NK-92 (cell line): ENCODE data around the gene OFD1.

Source experiments
- DNase-seq: peaks from one replicate; lab custom pipeline; 2025; ENCODE audit not compliant: unreplicated experiment; lab: John Stamatoyannopoulos, UW

Gene OFD1, protein sequence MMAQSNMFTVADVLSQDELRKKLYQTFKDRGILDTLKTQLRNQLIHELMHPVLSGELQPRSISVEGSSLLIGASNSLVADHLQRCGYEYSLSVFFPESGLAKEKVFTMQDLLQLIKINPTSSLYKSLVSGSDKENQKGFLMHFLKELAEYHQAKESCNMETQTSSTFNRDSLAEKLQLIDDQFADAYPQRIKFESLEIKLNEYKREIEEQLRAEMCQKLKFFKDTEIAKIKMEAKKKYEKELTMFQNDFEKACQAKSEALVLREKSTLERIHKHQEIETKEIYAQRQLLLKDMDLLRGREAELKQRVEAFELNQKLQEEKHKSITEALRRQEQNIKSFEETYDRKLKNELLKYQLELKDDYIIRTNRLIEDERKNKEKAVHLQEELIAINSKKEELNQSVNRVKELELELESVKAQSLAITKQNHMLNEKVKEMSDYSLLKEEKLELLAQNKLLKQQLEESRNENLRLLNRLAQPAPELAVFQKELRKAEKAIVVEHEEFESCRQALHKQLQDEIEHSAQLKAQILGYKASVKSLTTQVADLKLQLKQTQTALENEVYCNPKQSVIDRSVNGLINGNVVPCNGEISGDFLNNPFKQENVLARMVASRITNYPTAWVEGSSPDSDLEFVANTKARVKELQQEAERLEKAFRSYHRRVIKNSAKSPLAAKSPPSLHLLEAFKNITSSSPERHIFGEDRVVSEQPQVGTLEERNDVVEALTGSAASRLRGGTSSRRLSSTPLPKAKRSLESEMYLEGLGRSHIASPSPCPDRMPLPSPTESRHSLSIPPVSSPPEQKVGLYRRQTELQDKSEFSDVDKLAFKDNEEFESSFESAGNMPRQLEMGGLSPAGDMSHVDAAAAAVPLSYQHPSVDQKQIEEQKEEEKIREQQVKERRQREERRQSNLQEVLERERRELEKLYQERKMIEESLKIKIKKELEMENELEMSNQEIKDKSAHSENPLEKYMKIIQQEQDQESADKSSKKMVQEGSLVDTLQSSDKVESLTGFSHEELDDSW

DNA sequence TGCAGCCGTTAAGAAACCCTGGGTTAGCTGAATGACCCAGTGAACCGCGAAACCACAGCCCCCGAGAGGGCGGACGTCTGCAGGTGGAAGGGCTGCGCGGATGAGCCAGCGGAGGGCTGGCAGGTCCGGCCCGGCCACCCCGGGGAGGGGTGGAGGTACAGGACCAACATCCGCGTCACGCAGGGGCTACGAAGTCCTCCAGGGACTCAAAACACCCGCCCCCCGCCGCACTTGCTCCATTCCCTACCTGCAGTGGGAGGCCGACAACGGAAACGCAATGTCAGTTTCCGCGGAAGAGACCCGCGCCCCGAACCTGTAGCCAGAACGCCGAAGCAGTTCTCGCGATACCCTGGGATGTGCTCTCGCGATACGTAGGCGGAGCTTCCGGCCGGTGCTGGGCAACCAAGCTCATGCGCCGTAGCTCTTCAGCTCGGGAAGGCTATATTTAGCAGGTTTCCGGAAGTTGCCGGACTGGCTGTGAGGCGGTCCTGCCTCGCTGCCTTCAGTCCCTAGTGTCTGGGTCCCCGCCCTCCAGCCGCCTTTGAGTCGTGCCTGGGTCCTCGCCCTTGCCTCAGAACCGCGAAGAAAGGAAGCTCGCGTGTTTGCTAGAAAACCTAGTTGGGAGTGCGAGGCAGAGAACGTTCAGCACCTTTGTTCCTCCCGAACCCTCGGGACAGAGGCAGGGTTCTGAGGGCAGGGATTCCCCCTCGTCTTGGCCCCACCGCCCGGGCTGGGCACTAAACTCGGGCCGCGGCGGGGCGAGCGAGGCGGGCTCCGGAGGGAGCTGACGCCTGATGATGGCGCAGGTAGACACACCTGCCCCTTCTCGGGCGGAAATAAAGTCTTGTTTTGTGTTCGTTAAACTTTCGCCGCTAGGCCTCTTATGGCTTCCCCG lies at the start of gene OFD1, which contains the start of gene TRAPPC2:
Gene OFD1 (plus strand): TSS at position 471 of the 895 bp plus-strand sequence. CDS start 324 bp downstream, at position 795.
Gene TRAPPC2 (minus strand): TSS at position 343 of the 895 bp plus-strand sequence. CDS start 14,657 bp downstream, outside the sequence.
- peak; percentile 47 for DNase-seq

DNA sequence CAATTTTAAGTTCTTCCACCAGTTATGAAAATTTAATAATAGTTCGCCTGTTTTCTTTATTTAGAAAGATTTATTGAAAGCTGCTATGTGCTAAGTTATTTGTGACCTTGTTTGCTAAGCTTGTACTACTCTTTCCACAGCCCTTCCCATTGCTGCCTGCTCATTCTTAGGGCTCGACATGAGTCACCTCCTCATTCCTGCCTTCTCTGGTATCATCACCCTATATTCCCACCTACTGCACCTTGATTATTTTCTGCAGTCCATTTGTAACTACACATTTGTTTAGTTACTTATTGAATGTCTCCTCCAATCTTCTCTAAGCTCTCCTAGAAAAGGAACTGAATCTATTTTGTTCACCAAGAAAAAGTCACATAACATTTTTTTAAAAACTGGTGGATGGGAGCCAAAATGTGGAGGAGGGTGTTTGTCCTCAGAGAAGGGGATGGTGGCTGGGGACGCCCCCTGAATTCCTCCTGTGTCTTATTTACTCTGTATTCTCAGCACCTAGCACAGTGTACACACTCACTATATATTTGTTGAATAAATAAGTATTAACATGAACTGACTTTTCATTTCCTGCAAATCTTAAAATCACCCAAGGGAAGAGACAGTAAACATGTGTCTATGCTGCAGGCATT lies 49.3 kb upstream of the OFD1 start:
- no peak for DNase-seq

DNA sequence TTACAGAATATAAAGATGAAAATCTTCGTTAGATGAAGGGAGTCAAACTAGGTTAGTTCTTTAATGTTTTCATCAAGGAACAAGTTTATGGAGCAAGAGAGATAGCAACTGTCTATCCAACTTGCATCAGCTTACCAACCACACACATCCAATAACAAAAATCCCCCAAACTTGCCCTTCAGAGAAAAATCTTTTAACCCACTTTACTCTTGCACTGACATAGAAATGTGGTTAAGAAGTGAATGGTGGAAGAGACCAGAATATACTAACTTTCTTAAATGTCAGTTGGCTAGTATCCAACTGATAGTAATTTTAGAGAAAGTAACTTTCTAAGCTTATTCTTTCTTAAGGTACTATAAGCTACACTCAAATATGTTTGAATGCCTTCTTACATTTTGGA lies 47.3 kb upstream of the OFD1 start:
- no peak for DNase-seq

DNA sequence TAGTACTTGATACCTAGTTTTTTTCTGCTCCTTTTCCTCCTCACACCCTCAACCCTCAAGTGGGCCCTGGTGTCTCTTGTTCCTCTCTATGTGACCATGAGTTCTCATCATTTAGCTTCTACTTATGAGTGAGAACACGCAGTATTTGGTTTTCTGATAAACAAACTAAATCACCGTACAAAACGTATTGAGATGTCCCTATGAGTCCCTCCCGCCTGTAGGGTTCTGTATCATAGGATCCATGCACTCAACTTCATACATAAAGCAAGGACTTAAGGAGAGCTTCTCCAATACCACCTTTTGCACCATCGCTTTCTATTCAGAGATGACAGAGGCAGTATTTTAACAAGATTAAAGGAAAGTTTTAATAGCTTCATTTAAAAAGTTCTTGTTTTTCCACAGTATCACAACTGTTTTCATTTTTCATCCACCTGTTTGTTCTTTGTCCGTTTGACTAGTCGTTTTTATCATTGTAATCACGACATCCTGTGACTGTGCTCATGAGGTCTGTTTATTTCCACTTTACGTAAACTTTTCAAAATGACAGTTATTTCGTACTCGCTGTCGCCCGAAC lies 46.1 kb upstream of the OFD1 start:
- DNase-seq = no peak

DNA sequence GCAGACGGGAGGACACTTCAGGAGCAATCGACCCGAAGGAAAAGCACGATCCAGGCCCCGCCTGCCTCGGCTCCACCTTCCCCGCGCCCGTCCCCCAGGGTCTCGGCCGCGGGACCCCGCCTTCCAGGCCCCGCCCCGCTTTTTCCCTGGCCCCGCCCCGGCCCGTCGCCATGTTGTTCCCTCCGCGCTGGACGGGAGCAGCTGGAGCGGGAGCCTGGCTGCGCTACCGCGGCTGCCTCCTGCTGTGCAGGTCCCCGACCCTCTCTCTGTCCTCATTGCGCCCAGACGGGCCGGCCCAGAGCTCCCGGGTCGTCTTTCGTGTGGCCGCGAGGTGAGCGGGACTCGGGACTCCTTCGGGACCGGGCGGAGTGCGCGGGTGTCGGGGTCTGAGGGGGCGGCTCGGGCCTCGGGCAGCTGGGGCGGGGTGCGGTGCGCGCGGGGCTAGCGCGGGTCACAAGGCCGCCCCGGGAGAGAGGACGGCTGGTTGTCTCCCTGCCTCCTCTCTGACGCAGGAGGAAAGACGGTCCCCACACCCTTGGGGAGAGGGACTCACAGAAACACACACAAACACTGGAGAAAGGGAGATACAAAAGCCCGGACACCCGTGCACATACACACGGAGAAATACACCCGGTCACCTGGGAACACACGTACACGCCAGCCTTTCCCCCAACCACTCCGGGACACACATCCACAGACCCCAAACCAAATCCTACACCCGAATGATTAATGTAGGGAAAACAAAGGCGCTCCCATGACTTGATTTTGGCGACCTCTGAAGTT lies 45.4 kb upstream of the OFD1 start, which contains the start of gene RAB9A:
Gene RAB9A (plus strand): TSS at position 171 of the 783 bp plus-strand sequence. CDS start 19,619 bp downstream, outside the sequence.
- DNase-seq = peak; percentile 2

DNA sequence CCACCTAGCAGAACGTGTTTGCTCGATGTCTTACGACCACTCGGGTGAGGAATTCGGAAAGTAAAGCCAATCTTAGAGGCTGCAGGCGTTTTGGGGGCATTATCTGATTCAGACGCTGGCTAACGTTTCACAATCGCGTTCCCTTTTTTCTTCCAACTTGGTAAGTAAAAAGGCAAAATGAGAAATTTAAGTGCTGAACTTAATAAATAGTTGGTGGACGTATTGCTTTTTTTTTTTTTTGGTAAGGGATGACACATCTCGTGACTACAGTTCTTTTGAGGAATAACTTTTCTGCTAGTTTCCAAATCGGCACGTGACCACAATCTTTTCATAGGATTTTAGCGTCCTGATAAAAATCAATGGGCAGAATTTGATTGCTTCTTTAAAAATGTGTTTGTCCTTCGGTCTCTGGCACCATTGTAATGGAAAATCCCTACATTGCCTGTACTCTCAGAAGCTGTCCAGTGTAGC lies 44.8 kb upstream of the OFD1 start:
- DNase-seq = no peak

DNA sequence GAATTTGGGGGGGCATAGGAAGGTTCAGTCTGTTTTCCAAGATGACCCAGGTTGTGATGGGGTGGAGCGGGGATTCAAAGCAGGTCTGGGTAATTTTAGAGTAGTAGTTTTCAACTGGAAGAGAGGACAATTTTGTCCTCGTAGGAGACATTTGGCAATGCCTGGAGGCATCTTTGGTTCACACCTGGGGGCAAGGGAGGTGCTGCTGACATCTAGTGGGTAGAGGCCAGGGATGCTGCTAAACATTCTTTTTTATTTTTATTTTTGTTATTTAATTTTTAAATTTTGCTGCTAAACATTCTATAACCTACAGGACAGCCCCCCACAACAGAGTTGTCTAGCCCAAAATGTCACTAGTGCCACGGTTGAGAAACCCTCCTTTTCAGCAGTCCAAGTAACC lies 43.7 kb upstream of the OFD1 start:
- DNase-seq = no peak

DNA sequence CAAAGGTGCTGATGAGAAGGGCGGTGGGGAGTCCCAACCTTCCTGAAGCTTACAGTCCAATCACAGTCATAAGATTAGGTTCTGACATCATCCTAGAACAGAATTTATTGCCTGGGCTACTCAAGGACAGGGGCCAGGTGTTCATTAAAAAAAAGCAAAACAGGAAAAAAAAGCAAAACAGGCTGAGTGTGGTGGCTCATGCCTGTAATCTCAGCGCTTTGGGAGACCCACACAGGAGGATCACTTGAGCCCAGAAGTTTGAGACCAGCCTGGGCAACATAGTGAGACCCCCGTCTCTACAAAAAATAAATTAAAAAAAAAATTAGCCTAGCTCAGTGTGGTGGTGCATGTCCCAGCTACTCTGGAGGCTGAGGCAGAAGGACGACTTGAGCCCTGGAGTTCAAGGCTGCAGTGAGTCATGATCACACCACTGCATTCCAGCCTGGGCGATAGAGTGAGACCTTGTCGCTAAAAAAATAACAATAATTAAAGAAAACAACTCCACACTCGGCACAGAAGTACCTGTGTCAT lies 42.6 kb upstream of the OFD1 start:
- DNase-seq = no peak

DNA sequence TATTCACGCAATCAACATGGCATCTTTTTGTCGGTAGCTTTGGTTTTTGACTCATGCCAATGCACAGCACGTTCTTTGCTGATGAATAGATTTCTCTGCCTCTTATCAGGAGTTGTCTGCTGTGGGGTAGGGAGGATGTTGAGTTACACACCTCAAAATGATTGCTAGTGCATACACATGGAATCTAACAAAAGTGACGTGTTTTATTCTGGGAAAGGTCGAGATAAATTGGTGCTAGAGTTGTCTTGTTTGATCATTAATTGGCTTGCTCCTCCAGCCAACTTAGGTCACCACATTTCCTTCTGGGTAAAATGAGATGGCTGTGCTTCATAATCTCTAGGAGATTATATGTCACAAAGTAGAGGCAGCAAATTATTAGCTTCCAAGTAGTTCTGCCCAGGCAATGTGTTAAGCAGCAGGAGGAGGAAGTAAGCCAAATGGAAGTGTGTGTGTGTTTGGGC lies 41.7 kb upstream of the OFD1 start:
- DNase-seq = no peak

DNA sequence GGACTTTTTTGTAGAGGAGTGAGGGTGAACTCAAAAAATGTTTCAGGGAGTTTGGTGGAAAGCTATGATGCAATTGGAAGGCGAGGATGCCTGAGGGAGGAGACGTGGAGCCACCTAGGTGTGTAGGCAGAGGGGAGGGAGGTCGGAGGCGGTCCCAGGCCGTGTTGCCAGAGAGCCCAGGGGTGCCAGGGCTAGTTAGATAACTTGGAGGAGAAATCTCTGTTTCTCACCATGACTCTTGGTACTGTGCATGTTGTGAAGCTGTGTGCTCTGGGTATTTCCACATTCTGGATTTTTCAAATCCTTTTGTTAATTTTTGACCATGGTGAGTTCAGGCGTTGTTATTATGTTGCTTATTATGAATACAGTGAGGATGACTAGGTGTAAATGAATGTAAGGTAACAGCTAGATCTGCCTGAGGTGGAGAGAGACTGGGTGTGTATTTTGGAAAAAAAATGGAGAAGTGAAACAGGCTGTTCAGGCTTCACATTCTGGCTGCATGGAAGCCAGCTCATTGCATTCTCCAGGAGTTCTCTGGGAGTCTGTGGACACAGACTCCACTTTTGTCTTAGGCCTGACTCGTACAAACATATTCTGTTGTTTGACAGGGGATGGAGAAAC lies 41.1 kb upstream of the OFD1 start:
- DNase-seq = no peak

DNA sequence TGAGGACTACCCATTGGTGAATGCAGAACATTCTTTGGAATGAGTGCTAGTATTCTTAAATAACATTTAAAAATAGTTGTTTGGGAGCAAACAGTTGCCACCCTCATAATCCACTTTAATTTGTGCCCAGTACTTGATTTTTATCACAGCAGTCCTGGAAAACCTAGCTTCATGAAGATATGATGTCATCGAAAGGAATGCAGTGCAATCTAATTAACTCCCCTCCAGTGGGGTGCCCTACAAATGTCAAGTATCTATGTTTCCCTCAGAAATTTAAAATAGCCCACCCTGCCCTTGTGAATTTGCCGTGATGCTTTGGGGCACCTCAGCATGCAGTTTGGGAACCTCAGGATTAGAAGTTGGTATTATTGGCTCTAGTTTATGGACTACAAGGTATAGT lies 40.2 kb upstream of the OFD1 start:
- DNase-seq = no peak

DNA sequence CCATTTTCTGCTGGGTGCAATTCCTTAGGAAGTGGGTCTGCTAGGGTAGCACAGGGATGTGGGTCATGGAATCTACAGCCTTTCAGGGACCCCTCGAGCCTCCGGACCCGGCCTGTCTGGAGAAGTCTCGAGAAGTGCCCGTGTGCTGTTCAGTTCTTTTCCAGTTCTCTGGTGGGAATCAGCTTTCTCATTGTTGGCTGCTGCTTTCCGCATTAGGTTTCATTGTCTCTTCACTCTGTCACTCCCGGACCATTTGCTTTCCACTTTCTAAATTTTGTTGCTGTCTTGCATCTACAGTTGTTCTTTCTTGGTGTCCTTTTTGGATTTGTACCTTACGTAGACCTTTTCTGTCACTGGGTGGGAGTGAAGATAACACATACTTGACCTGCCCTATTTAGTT lies 39.6 kb upstream of the OFD1 start:
- DNase-seq = no peak

DNA sequence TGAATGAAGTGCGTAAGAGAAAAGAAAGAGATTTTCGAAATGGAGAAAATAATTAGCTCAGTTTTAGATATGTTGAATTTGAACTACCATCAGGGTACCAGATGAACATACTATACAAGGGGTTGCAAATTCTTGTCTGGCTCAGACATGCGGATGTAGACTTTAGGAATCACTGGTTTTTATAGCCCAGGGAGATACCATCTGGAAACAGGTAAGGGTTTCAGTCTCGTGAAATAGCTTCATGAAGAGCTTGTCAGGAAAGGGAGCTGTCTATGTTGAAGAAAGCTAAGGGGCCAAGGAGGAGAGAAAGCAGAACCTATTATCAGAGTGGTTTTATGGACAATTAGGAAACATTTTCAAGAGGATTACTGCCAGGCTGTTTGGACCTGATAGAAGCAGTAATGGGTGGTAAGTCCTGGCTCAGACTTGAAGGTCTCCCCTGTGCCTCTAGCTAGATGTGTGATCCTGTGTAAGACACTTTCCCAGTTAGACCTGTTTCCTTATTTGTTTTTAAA lies 38.9 kb upstream of the OFD1 start:
- no peak for DNase-seq

DNA sequence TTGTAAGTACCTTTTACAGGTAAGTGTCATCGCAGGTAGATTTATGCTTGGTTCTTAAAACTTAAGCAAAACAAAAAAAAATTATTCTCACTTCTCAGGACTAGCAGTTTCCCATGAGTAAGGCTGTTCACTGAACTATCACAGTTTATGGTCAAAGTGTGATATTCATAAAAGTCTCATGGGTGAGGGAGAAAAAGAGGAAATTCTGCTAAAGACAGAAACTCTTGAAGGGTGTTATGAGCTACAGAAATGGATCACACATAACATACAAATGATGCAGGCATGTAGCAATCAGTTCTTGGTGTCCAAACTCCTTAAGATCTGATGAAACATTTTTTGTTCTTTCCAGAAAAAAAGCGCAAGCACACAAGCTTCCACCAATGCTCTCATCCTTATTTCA lies 37.1 kb upstream of the OFD1 start:
- no peak for DNase-seq

DNA sequence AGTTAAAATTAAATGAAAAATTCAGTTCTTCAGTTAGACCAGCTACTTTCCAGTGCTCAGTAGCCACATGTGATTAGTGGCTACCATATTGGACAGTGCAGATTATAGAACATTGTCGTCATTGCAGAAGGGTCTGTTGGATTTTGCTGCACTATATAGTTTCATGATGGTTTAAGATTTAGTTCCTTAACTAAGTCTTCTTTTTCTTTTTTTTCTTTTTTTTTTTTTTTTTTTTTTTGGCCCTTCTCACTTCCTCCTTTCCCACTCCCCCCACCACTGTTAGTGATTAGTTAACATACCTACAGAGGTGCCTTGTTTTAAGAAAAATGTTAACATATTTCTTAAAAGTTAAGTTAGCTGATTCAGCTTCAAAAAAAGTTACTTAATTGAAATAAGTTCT lies 36.6 kb upstream of the OFD1 start:
- no peak for DNase-seq

DNA sequence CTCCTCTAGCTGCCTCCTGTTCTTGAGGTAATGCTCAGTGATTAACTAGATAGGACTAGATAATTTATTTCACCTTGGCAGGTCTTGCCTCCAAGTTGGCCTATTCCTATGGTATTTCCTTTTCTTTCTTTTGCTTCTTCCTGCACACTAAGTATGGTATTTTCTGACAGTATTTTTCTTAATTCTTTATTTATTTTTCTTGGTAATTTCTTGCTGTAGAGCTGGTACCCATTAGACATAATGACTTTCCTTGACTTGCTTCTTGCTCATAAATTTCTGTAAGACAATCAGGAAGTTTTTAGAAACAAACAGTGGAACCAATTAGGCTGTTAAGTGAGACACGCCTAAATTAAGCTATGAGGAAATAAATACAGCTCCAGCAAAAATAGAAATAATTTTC lies 36.1 kb upstream of the OFD1 start:
- DNase-seq = no peak

DNA sequence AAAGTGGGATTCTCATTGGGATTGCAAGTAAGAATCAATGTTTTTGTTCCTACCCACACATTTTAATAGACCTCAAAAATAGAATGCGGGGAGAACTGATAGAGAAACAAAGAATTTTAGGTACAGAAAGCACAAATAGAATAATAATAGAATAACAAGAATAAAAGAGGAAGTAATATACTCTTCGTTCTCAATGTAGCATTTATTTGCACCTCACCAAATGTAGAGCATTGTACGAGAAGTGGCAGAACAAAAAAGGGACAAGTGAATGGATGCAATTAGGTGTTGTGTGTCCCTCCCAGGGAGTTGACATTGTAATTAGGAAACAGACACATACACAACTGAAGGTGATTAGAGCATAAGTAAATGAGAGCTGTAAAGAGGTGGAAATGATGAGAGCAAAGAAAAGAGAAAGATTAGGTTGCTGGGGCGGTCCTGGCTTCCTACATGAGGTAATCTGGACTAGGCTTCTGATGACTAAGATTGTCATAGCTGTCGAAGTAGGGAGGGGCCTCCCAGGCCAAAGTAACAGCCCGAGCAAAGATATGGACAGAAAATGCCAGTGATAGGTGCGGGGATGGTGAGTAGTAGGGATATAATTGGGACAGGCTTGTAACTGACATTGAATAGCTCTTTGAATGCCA lies 35.2 kb upstream of the OFD1 start:
- no peak for DNase-seq
